GM23248 (cell line): ENCODE measurements around the gene C1QTNF4.
"Not testable (repeated sequence)": the region's sequence is repeated elsewhere in the genome, so short reads cannot be mapped to it uniquely, and the experiment has no call there.

ENCODE experiments used
- EZH2 ChIP-seq: fragments of 200-600 bp; sonication (generic); IDR thresholded peaks from 2 replicates; pipeline ENCODE4 v1.6.1; 2018; ENCODE audit warnings: antibody characterized with exemption, mild to moderate bottlenecking; ENCODE audit not compliant: insufficient read depth, poor library complexity, severe bottlenecking
- EZH2phosphoT487 ChIP-seq: fragments of 200-600 bp; sonication (generic); IDR thresholded peaks from 2 replicates; pipeline ENCODE4 v1.6.1; 2018; ENCODE audit warnings: antibody characterized with exemption, moderate library complexity, mild to moderate bottlenecking, low read depth; ENCODE audit not compliant: insufficient read depth

GRCh38 chr11:47562393-47562792 is 31.8 kb downstream of the C1QTNF4 start:
- not testable (repeated sequence) for TF ChIP-seq EZH2, EZH2phosphoT487
